Type B pancreatic cell (in vitro differentiated cells): ENCODE results near the gene AAR2. TPM values are rescaled to one million over a fixed set of nuclear protein-coding genes. Genes with fewer than 3 reads are reported as not detected.

Experiments
- DNase-seq: peaks from one replicate; pipeline ENCODE4 v3.0.0; 2021; ENCODE audit warnings: mixed read lengths; ENCODE audit not compliant: unreplicated experiment; ENCODE audit errors: extremely low spot score
- H3K27ac Mint-ChIP-seq: 2 replicates; pipeline ENCODE4 v1.8.0; 2021; ENCODE audit warnings: mild to moderate bottlenecking, mixed read lengths
- H3K27me3 Mint-ChIP-seq: 2 replicates; pipeline ENCODE4 v1.8.0; 2021; ENCODE audit warnings: mixed read lengths
- H3K36me3 Mint-ChIP-seq: 2 replicates; pipeline ENCODE4 v1.8.0; 2021; ENCODE audit warnings: mixed read lengths
- H3K4me1 Mint-ChIP-seq: one replicate; pipeline ENCODE4 v1.8.0; 2021; ENCODE audit warnings: mixed read lengths; ENCODE audit not compliant: unreplicated experiment
- H3K4me3 Mint-ChIP-seq: 2 replicates; pipeline ENCODE4 v1.8.0; 2021; ENCODE audit warnings: mild to moderate bottlenecking, mixed read lengths
- H3K9me3 Mint-ChIP-seq: 2 replicates; pipeline ENCODE4 v1.8.0; 2021; ENCODE audit warnings: mixed read lengths
- CTCF ChIP-seq: fragments of 200-600 bp; sonication (generic); conservative IDR thresholded peaks from 2 replicates; pipeline ENCODE4 v1.5.0; 2021; ENCODE audit warnings: antibody characterized with exemption, mild to moderate bottlenecking
- total RNA-seq: library from RNA; stranded (reverse); gene quantifications from 2 replicates; pipeline ENCODE4 v1.2.1, GENCODE V29; 2021; ENCODE audit warnings: low replicate concordance

AAR2 gene
- total RNA-seq, 1 donor from 2014 or later = 27.0 TPM

- H3K27ac Mint-ChIP-seq = no peak overlapping the region
- H3K4me1 Mint-ChIP-seq = peaks cover 4% of the 10 kb centered on the region
- no peak overlapping the region for H3K4me3 Mint-ChIP-seq
- TF ChIP-seq CTCF = no peak
- no peaks in the 10 kb centered on the region for H3K36me3 Mint-ChIP-seq
- H3K27me3 Mint-ChIP-seq = no peaks in the 10 kb centered on the region
- no peaks in the 10 kb centered on the region for H3K9me3 Mint-ChIP-seq
- no peak for DNase-seq
These were observed 35.8 kb upstream of the AAR2 start for GRCh38 chr20:36200451-36200850.

- H3K27ac Mint-ChIP-seq = no peak overlapping the region
- no peak for DNase-seq
- no peak for TF ChIP-seq CTCF
These were observed 35.1 kb upstream of the AAR2 start for GRCh38 chr20:36201198-36201597.

GRCh38 chr20:36202891-36203338 is 33.4 kb upstream of the AAR2 start:
- Mint-ChIP-seq H3K4me3 (no peak overlapping the region), H3K27me3 (no peaks in the 10 kb centered on the region), H3K4me1 (peaks cover 4% of the 10 kb centered on the region), H3K36me3 (peaks cover 3% of the 10 kb centered on the region), H3K9me3 (no peaks in the 10 kb centered on the region), H3K27ac (no peak overlapping the region)
- peak; percentile 81 for DNase-seq
- TF ChIP-seq CTCF = peak; percentile 98

More at GRCh38 chr20:36201198-36201597, 35.1 kb upstream of the AAR2 start:
- no peak overlapping the region for H3K4me3 Mint-ChIP-seq
- peaks cover 4% of the 10 kb centered on the region for H3K4me1 Mint-ChIP-seq
- no peaks in the 10 kb centered on the region for H3K9me3 Mint-ChIP-seq
- H3K27me3 Mint-ChIP-seq = no peaks in the 10 kb centered on the region
- H3K36me3 Mint-ChIP-seq = peaks cover 3% of the 10 kb centered on the region

GRCh38 chr20:36203861-36204260 is 32.4 kb upstream of the AAR2 start:
- no peak overlapping the region for H3K27ac Mint-ChIP-seq

GRCh38 chr20:36205026-36205425 is 31.3 kb upstream of the AAR2 start:
- Mint-ChIP-seq H3K9me3 (no peaks in the 10 kb centered on the region), H3K36me3 (peaks cover 3% of the 10 kb centered on the region), H3K27me3 (no peaks in the 10 kb centered on the region), H3K27ac (no peak overlapping the region), H3K4me3 (no peak overlapping the region), H3K4me1 (peaks cover 5% of the 10 kb centered on the region)
- DNase-seq = no peak
- TF ChIP-seq CTCF = no peak

More at GRCh38 chr20:36203861-36204260, 32.4 kb upstream of the AAR2 start:
- Mint-ChIP-seq H3K27me3 (no peaks in the 10 kb centered on the region), H3K4me3 (no peak overlapping the region), H3K36me3 (peaks cover 3% of the 10 kb centered on the region), H3K9me3 (no peaks in the 10 kb centered on the region), H3K4me1 (peaks cover 4% of the 10 kb centered on the region)
- DNase-seq = no peak
- no peak for TF ChIP-seq CTCF

- Mint-ChIP-seq H3K27me3 (no peaks in the 10 kb centered on the region), H3K9me3 (no peaks in the 10 kb centered on the region), H3K27ac (no peak overlapping the region), H3K4me1 (peaks cover 14% of the 10 kb centered on the region), H3K4me3 (no peak overlapping the region), H3K36me3 (peaks cover 3% of the 10 kb centered on the region)
- no peak for TF ChIP-seq CTCF
- no peak for DNase-seq
These were observed 30.2 kb upstream of the AAR2 start for GRCh38 chr20:36206068-36206467.
